OCI-LY7 (cell line): Measurements from ENCODE around the gene PYHIN1. TPM values are rescaled to one million over a fixed set of nuclear protein-coding genes. Genes with fewer than 3 reads are reported as not detected.

ENCODE experiments used
- Bru-seq: library from RNA; stranded (reverse); fragments of 400-500 nt; gene quantifications from one replicate; lab custom pipeline; 2021; lab: Mats Ljungman, UMichigan
- BruChase-seq, 2 experiments: library from RNA; stranded (reverse); fragments of 400-500 nt; gene quantifications; one replicate each; lab custom pipeline; 2021; lab: Mats Ljungman, UMichigan
- BruUV-seq: library from RNA; stranded (reverse); fragments of 400-500 nt; replicated peaks from 2 replicates; lab custom pipeline; 2021; lab: Mats Ljungman, UMichigan
- CTCF ChIA-PET: fragments of 300-600 bp; sonication (Branson Sonifier 250); formaldehyde crosslinking; loops from one replicate; lab custom pipeline; 2022; ENCODE audit warnings: antibody characterized with exemption; ENCODE audit not compliant: unreplicated experiment; lab: Charles Lee
- POLR2A ChIA-PET: fragments of 300-600 bp; sonication (Branson Sonifier 250); formaldehyde crosslinking; loops from one replicate; lab custom pipeline; 2022; ENCODE audit warnings: antibody characterized with exemption; lab: Charles Lee
- DNase-seq: peaks from one replicate; pipeline ENCODE4 v3.0.0-alpha.2; 2015; ENCODE audit warnings: low spot score
- H2AFZ ChIP-seq: fragments of 200-600 bp; sonication (generic), shearing (Covaris generic); 2 replicates; pipeline ENCODE4 v1.6.1; 2014; ENCODE audit warnings: mild to moderate bottlenecking, antibody characterized with exemption, low read length, moderate library complexity
- H3K27ac ChIP-seq: fragments of 200-600 bp; sonication (generic); 2 replicates; pipeline ENCODE4 v1.5.1; 2014; ENCODE audit warnings: mixed run types, low read depth, mild to moderate bottlenecking, moderate library complexity, low read length, inconsistent platforms; ENCODE audit not compliant: poor library complexity, severe bottlenecking
- H3K36me3 ChIP-seq: fragments of 200-600 bp; sonication (generic); 2 replicates; pipeline ENCODE4 v1.6.1; 2014; ENCODE audit warnings: mild to moderate bottlenecking, antibody characterized with exemption, low read length, moderate library complexity, mixed read lengths; ENCODE audit not compliant: insufficient read depth
- H3K4me1 ChIP-seq: fragments of 200-600 bp; sonication (generic); 2 replicates; pipeline ENCODE4 v1.5.1; 2014; ENCODE audit warnings: mild to moderate bottlenecking, low read length; ENCODE audit not compliant: insufficient read depth, poor library complexity, severe bottlenecking
- H3K4me2 ChIP-seq: fragments of 200-600 bp; sonication (generic); 2 replicates; pipeline ENCODE4 v1.6.1; 2014; ENCODE audit warnings: mild to moderate bottlenecking, low read length
- H3K4me3 ChIP-seq: fragments of 200-600 bp; sonication (generic); 2 replicates; pipeline ENCODE4 v1.5.1; 2014; ENCODE audit warnings: mild to moderate bottlenecking, low read depth, low read length; ENCODE audit not compliant: poor library complexity, severe bottlenecking
- H3K79me2 ChIP-seq: fragments of 200-600 bp; sonication (generic); 2 replicates; pipeline ENCODE4 v1.6.1; 2016; ENCODE audit warnings: low read depth, mild to moderate bottlenecking, low read length, moderate library complexity, mixed read lengths; ENCODE audit not compliant: insufficient read depth
- H3K9me2 ChIP-seq: fragments of 200-600 bp; sonication (generic); 2 replicates; pipeline ENCODE4 v1.6.1; 2016; ENCODE audit warnings: mild to moderate bottlenecking, low read length, mixed read lengths; ENCODE audit not compliant: insufficient read depth
- H3K9me3 ChIP-seq: fragments of 200-600 bp; sonication (generic); 2 replicates; pipeline ENCODE4 v1.6.1; 2014; ENCODE audit warnings: mild to moderate bottlenecking, mixed run types, low read length, mixed read lengths
- H4K20me1 ChIP-seq: fragments of 200-600 bp; sonication (generic); 2 replicates; pipeline ENCODE4 v1.6.1; 2014; ENCODE audit warnings: mild to moderate bottlenecking, antibody characterized with exemption, low read length, moderate library complexity, mixed read lengths; ENCODE audit not compliant: insufficient read depth
- EZH2phosphoT487 ChIP-seq: fragments of 200-600 bp; sonication (generic); IDR thresholded peaks from 2 replicates; pipeline ENCODE4 v1.6.1; 2018; ENCODE audit warnings: low read depth, borderline replicate concordance, mild to moderate bottlenecking, mixed run types, antibody characterized with exemption, low read length, moderate library complexity, mixed read lengths
- intact Hi-C: fragments of 100-400 bp; cut with micrococcal nuclease; formaldehyde crosslinking; loops from one replicate; pipeline ENCODE4 v1.10.0; 2022; ENCODE audit not compliant: unreplicated experiment
- long read RNA-seq: library from polyadenylated mRNA; stranded (forward); transcript quantifications from one replicate; pipeline ENCODE4 v2.0.0, GENCODE V29; 2022
- total RNA-seq, 2 experiments: library from RNA; depleted of rRNA in 1 of 2; stranded (reverse); fragments of >200 nt in 1 of 2; shearing (Covaris generic) in 1 of 2; gene quantifications; 2 replicates each; pipeline ENCODE4 v1.2.3, GENCODE V29; 2014 to 2022
- TF ChIP-seq, protein P1 (sequence below): fragments of 200-600 bp; sonication (generic); conservative IDR thresholded peaks from 2 replicates; pipeline ENCODE4 v1.5.1; 2014; ENCODE audit warnings: mild to moderate bottlenecking, antibody characterized with exemption, low read length, moderate library complexity, mixed read lengths

Gene PYHIN1
- 42.5 and 44.6 TPM in 2 replicates for total RNA-seq (2014; rRNA removed; shearing (Covaris generic))
- 18.2 and 34.6 TPM in 2 replicates for total RNA-seq (2022)
- Bru-seq, nascent RNA, result percentile 75 among the genes with signal in this experiment
- BruChase-seq, experiment 1, labeled RNA remaining after a 6-hour chase, result percentile 71 among the genes with signal in this experiment
- percentile 69 among the genes with signal in this experiment for BruChase-seq, experiment 2, labeled RNA remaining after a 2-hour chase
- long read RNA-seq, transcript PYHIN1-203 (9 exons, 2,083 nt), result minor isoform, 7 of 53 reads
- long read RNA-seq, transcript PYHIN1-205 (8 exons, 1,624 nt), result major isoform, 16 of 53 reads
- long read RNA-seq, partial matches to known transcripts, result 9 of 53 reads
- long read RNA-seq, other reads (novel, unspliced or antisense), result 15 of 53 reads

- H3K4me3 ChIP-seq, result peak within 1 kb of the TSS; percentile 76
- H4K20me1 ChIP-seq, result no peaks in the 10 kb centered on the region
- H2AFZ ChIP-seq, result peak within 1 kb of the TSS; percentile 91
- H3K4me1 ChIP-seq, result peaks cover 37% of the 10 kb centered on the region
- intact Hi-C loops, result loop anchor here (1.0 to 5.0 kb wide), 4 partner anchors 21 to 644 kb away; partner anchors contain the start of genes CD1C and IFI16
- CTCF ChIA-PET, result no interaction called here
- peak; percentile 79 for DNase-seq
- H3K9me2 ChIP-seq, result no peaks in the 10 kb centered on the region
- H3K4me2 ChIP-seq, result peak within 1 kb of the TSS; percentile 83
- H3K36me3 ChIP-seq, result no peaks in the 10 kb centered on the region; the same call in 1 of the 2 replicates
- H3K27ac ChIP-seq, result peak within 1 kb of the TSS; percentile 76
- POLR2A ChIA-PET, result interaction anchor here (0.7 kb wide), 1 partner anchor 70 kb away, joined by 3 read pairs; no protein-coding TSS in a partner anchor
- H3K79me2 ChIP-seq, result peaks cover 32% of the 10 kb centered on the region
- TF ChIP-seq, protein P1, sequence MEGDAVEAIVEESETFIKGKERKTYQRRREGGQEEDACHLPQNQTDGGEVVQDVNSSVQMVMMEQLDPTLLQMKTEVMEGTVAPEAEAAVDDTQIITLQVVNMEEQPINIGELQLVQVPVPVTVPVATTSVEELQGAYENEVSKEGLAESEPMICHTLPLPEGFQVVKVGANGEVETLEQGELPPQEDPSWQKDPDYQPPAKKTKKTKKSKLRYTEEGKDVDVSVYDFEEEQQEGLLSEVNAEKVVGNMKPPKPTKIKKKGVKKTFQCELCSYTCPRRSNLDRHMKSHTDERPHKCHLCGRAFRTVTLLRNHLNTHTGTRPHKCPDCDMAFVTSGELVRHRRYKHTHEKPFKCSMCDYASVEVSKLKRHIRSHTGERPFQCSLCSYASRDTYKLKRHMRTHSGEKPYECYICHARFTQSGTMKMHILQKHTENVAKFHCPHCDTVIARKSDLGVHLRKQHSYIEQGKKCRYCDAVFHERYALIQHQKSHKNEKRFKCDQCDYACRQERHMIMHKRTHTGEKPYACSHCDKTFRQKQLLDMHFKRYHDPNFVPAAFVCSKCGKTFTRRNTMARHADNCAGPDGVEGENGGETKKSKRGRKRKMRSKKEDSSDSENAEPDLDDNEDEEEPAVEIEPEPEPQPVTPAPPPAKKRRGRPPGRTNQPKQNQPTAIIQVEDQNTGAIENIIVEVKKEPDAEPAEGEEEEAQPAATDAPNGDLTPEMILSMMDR, result no peak
- TF ChIP-seq EZH2phosphoT487, result no peak
- no TSS peak for BruUV-seq
- H3K9me3 ChIP-seq, result peaks cover 9% of the 10 kb centered on the region
Measured at GRCh38 chr1:158931055-158931737, at the start of gene PYHIN1. PYHIN1 (plus strand) TSS chr1:158931552; CDS start chr1:158936911, 5,359 bp downstream.

DNA sequence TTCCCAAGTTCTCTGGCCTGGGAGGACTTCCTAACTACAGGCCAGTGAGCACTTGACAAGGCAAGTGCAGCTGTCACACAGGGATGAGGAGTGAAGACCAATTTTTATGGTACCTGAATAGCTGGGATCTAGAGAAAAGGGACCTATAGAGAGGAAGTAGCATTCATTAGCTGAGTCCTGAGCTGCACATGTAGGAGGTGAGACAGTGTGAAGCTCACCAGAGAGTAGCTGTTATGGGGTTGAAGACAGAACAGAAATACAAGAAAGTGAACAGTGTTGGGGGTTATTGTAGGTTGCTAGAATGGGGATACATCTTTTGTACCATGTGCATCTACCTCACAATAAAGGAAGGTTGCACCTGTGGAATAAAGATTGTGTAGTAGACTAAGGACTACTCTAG, 37.7 kb upstream of the PYHIN1 start:
- no peak overlapping the region for H3K4me3 ChIP-seq
- DNase-seq, result no peak
- no peaks in the 10 kb centered on the region for H3K79me2 ChIP-seq
- intact Hi-C loops, result no loop called here
- H4K20me1 ChIP-seq, result no peaks in the 10 kb centered on the region
- H3K4me1 ChIP-seq, result no peaks in the 10 kb centered on the region
- no TSS peak for BruUV-seq
- H2AFZ ChIP-seq, result no peak overlapping the region
- no peak overlapping the region for H3K4me2 ChIP-seq
- ChIA-PET CTCF (no interaction called here), POLR2A (no interaction called here)
- H3K9me3 ChIP-seq, result no peaks in the 10 kb centered on the region
- no peaks in the 10 kb centered on the region for H3K36me3 ChIP-seq
- H3K27ac ChIP-seq, result no peak overlapping the region
- no peaks in the 10 kb centered on the region for H3K9me2 ChIP-seq
- TF ChIP-seq, protein P1, result no peak
- TF ChIP-seq EZH2phosphoT487, result no peak
